Esophagus (tissue), 2 donors: Measurements from ENCODE around the gene SMAD6. TPM values are rescaled to one million over a fixed set of nuclear protein-coding genes. Genes with fewer than 3 reads are reported as not detected.
A peak's percentile ranks its signal among the peaks of the same experiment; 100 is the strongest.

Experiments used
- H3K27ac ChIP-seq, 2 donors: one replicate each; pipeline ENCODE4 v1.5.1; 2013; ENCODE audit warnings: low read depth in 2 of 2, mild to moderate bottlenecking in 2 of 2, inconsistent platforms in 1 of 2, low read length in 1 of 2, moderate library complexity in 1 of 2
- H3K27me3 ChIP-seq, 2 donors: one replicate each; pipeline ENCODE4 v1.6.1; 2013; ENCODE audit warnings: low read length in 2 of 2, control low read depth in 1 of 2, mild to moderate bottlenecking in 1 of 2; ENCODE audit not compliant: insufficient read depth in 2 of 2, control insufficient read depth in 1 of 2
- H3K36me3 ChIP-seq, 2 donors: one replicate each; pipeline ENCODE4 v1.6.1; 2013; ENCODE audit warnings: low read length in 1 of 2; ENCODE audit not compliant: control insufficient read depth in 2 of 2, insufficient read depth in 2 of 2
- H3K4me1 ChIP-seq, 2 donors: one replicate each; pipeline ENCODE4 v1.6.1; 2013; ENCODE audit warnings: low read length in 1 of 2; ENCODE audit not compliant: control insufficient read depth in 2 of 2, insufficient read depth in 2 of 2
- H3K4me3 ChIP-seq, 2 donors: one replicate each; pipeline ENCODE4 v1.5.1; 2013; ENCODE audit warnings: low read length in 2 of 2, mild to moderate bottlenecking in 2 of 2, low read depth in 1 of 2, moderate library complexity in 1 of 2
- H3K9me3 ChIP-seq, 2 donors: one replicate each; pipeline ENCODE4 v1.6.1; 2013; ENCODE audit warnings: mild to moderate bottlenecking in 2 of 2, low read depth in 1 of 2, low read length in 1 of 2, moderate library complexity in 1 of 2; ENCODE audit not compliant: control insufficient read depth in 2 of 2, insufficient read depth in 1 of 2
- WGBS, 2 donors: extraction: QIAGEN DNeasy Blood & Tissue Kit; methylation state at CpG; one replicate each; pipeline ENCODE4 v1.1.7; 2013; 5-methylcytosine and 5-hydroxymethylcytosine counted together
- polyA plus RNA-seq, 2 donors: library from polyadenylated mRNA; stranded (reverse); fragments of 200-250 nt; gene quantifications; one replicate each; pipeline ENCODE4 v1.2.3, GENCODE V29; 2013
- donor health status: healthy with polysubstance abuse.
- donor health status: Bipolar disorder and iron deficiency.

Gene SMAD6
- polyA plus RNA-seq, 2 donors: 0.75 to 1.6 TPM

DNA sequence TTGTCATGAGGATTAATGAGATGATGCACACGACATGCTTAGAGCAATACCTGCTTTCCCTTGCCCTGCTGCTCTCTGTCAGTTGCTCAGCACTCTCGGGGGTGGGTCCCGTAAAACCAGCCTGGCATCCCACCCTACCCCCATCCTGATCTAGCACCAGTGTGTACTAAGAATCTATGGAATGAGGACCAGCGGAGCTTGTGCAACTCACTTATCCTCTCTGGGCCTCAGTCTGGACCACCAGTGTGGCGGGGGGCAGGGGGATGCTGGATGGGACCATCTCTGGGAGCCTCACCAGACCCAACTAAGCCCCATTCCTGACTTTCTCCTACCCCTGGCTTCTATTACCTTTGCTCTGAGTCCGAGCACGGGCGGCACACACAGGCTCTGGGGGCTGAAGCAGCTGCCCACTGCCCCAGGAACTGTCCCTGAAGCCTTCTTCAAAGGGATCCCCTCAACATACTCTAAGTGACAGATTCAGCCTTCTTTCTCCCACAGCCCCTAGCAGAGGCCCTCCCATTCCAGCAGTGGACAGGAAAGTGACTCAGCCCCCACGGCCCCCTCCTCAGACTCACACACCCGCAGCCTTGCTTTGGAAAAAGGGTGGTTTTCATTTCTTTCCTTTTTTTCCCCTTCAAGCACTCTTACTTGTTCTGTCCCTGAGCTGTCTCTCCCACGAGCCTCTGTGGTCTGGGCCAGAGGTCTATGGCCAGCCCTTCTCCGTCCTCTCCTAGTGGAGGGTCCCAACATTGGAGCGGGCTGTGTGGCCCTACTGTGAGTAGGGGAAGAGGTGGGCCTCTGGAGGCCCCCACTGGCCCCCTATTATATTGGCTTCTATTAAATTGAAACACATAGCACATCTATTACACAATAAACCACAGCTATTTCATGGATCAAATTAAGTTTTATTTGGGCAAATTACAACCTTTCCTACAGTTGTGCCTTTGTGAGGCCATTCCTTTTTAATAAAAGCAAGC, 100.3 kb downstream of the SMAD6 start:
- no peaks in the 10 kb centered on the region for H3K36me3 ChIP-seq
- peaks cover 6 to 11% of the 10 kb centered on the region in 2 donors for H3K4me1 ChIP-seq
- no peaks in the 10 kb centered on the region for H3K9me3 ChIP-seq
- H3K27me3 ChIP-seq: no peaks in the 10 kb centered on the region
- peak overlapping the region; percentile 62 to 65 for H3K27ac ChIP-seq
- no peak overlapping the region for H3K4me3 ChIP-seq
- WGBS, 2 donors: 75 to 77% methylated on average over 13 of the region's 13 CpGs

DNA sequence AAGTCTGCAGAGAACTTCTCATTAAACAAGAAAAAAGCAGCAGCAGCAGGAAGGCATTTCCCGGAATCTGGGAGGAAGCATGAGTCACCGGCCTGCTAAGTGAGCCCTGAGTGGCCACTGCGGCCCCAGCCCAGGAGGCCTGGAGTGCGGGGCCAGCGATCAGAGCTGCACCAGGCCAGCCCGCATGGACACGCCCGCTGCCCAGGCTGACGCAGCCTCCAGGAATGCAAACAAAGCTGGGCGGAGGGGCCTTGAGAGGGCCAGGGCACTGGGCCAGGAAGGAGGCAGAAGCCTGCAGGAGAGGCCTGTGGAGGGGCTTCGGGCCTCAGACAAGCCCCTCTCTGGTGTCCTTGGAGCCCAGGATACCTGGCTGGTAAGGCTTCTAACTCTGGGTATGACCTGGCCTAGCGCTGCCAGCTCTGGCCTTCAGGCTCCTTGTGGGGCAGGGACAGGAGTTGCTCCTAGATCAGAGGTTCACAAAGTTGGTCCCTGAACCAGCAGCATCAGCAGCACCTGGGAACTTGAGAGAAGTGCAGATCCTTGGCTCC, 101.2 kb downstream of the SMAD6 start:
- WGBS, 2 donors: 15 to 16% methylated on average over 12 of the region's 12 CpGs
- no peaks in the 10 kb centered on the region for H3K9me3 ChIP-seq
- H3K27ac ChIP-seq: peak overlapping the region; percentile 62 to 73
- H3K4me3 ChIP-seq: no peak overlapping the region
- H3K36me3 ChIP-seq: no peaks in the 10 kb centered on the region
- H3K27me3 ChIP-seq: no peaks in the 10 kb centered on the region
- peaks cover 6 to 11% of the 10 kb centered on the region in 2 donors for H3K4me1 ChIP-seq

GRCh38 chr15:66803749-66804148, 101.7 kb downstream of the SMAD6 start:
- peaks cover 6 to 11% of the 10 kb centered on the region in 2 donors for H3K4me1 ChIP-seq

DNA sequence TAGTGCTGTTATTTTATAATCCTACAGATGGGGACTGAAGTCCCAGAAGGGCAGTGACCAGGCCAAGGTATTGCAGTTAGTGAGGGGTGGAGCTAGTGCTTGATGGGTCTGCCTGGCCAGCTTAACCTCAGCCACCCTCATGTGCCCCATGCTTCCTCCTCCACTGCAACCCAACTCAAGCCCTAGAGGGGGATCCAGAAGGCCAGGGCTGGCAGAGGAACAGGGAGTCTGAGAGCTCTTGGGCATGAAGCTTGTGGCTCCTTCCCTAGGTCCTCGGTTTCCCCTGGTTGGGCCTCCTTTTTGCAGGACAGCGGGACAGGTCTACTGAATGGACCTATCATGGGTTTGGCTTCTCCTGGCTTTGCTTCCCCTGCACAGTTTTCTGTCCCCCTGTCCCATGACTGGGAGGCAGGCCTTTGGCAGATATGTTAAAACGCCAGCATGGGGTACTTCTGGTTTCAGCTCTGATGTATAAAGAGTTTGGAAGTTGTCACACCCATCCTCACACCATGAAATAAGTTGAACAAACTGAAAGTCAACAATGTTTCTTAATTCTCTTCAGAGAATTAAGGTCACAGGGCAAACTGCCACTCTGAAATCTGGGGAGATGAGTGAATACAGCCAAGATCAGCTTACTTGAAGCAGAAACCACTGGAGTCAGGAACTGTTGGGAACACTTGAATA, 103.3 kb downstream of the SMAD6 start:
- 93 to 95% methylated on average over 3 of the region's 3 CpGs for WGBS, 2 donors
- H3K9me3 ChIP-seq: no peaks in the 10 kb centered on the region
- no peak overlapping the region for H3K27ac ChIP-seq
- no peaks in the 10 kb centered on the region for H3K27me3 ChIP-seq
- no peak overlapping the region for H3K4me3 ChIP-seq
- H3K4me1 ChIP-seq: peaks cover 6 to 11% of the 10 kb centered on the region in 2 donors
- no peaks in the 10 kb centered on the region for H3K36me3 ChIP-seq

More at GRCh38 chr15:66803749-66804148, 101.7 kb downstream of the SMAD6 start:
- no peaks in the 10 kb centered on the region for H3K27me3 ChIP-seq
- 43 to 59% methylated on average over 1 of the region's 1 CpG for WGBS, 2 donors
- H3K9me3 ChIP-seq: no peaks in the 10 kb centered on the region
- H3K36me3 ChIP-seq: no peaks in the 10 kb centered on the region
- H3K4me3 ChIP-seq: no peak overlapping the region
- peak overlapping the region; percentile 42 to 73 for H3K27ac ChIP-seq

- peaks cover 0 to 4% of the 10 kb centered on the region in 2 donors for H3K4me1 ChIP-seq
- H3K4me3 ChIP-seq: no peak overlapping the region
- no peaks in the 10 kb centered on the region for H3K36me3 ChIP-seq
- H3K27ac ChIP-seq: no peak overlapping the region
- no peaks in the 10 kb centered on the region for H3K9me3 ChIP-seq
- WGBS, 2 donors: 93 to 94% methylated on average over 21 of the region's 21 CpGs
- no peaks in the 10 kb centered on the region for H3K27me3 ChIP-seq
These were observed 106.3 kb downstream of the SMAD6 start for GRCh38 chr15:66808181-66808824.

GRCh38 chr15:66809664-66810063, 107.6 kb downstream of the SMAD6 start:
- no peak overlapping the region for H3K27ac ChIP-seq
- no peaks in the 10 kb centered on the region for H3K27me3 ChIP-seq
- H3K4me1 ChIP-seq: no peaks in the 10 kb centered on the region
- 84 to 85% methylated on average over 4 of the region's 4 CpGs for WGBS, 2 donors
- H3K36me3 ChIP-seq: no peaks in the 10 kb centered on the region
- H3K4me3 ChIP-seq: no peak overlapping the region
- peaks cover 0 to 4% of the 10 kb centered on the region in 2 donors for H3K9me3 ChIP-seq

DNA sequence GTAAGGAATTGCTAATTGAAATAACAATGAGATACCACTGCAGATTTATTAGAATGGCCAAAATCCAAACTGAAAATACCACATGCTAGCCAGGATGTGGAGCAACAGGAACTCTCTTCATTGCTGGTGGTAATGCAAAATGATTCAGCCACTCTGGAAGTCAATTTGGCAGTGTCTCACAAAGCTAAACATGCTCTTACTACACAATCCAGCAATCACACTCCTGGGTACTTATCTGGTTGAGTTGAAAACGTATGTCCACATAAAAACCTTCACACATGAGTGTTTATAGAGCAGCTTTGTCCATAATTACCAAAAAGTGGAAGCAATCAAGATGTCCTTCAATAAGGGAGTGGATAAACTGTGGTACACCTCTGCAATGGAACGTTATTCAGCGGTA, 113.3 kb downstream of the SMAD6 start:
- WGBS, 2 donors: 65 to 66% methylated on average over 3 of the region's 3 CpGs
- Histone ChIP-seq H3K27me3 (no peaks in the 10 kb centered on the region), H3K27ac (no peak overlapping the region), H3K9me3 (peaks cover 0 to 4% of the 10 kb centered on the region in 2 donors), H3K4me1 (peaks cover 0 to under 1% of the 10 kb centered on the region in 2 donors), H3K36me3 (no peaks in the 10 kb centered on the region), H3K4me3 (no peak overlapping the region)

- Histone ChIP-seq H3K9me3 (peaks cover 0 to 4% of the 10 kb centered on the region in 2 donors), H3K27me3 (no peaks in the 10 kb centered on the region), H3K27ac (no peak overlapping the region), H3K4me3 (no peak overlapping the region), H3K4me1 (peaks cover 0 to 3% of the 10 kb centered on the region in 2 donors), H3K36me3 (no peaks in the 10 kb centered on the region)
- WGBS, 2 donors: 94 to 95% methylated on average over 3 of the region's 3 CpGs
These were observed 114.2 kb downstream of the SMAD6 start for GRCh38 chr15:66816201-66816600.

GRCh38 chr15:66819084-66819483, 117.0 kb downstream of the SMAD6 start:
- 51% methylated on average over 2 of the region's 2 CpGs for WGBS, 2 donors
- H3K27me3 ChIP-seq: no peaks in the 10 kb centered on the region
- H3K36me3 ChIP-seq: no peaks in the 10 kb centered on the region
- no peaks in the 10 kb centered on the region for H3K9me3 ChIP-seq
- no peak overlapping the region for H3K27ac ChIP-seq
- no peak overlapping the region for H3K4me3 ChIP-seq
- H3K4me1 ChIP-seq: peaks cover 0 to 3% of the 10 kb centered on the region in 2 donors
